Measurements from ENCODE around the gene COL9A2.
"Not testable (repeated sequence)": the region's sequence is repeated elsewhere in the genome, so short reads cannot be mapped to it uniquely, and the experiment has no call there.

Gene COL9A2

DNA sequence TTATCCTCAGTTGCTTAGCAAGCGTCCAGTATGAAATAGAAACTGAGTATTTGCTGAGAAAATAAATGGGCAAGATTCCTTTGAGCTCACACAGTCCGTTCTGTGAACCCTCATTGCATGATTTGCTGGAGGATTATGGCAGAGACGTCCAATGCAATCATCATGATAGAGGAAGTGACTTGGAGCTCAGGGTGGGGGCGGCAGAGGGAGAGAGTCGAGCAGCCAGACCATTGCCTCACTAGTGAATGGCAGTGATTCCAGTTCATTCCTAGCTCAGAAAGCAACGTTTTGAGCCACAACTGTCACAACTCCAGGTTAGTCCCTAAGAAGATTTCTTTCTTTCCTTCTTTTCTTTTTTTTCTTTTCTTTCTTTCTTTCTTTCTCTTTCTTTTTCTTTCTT lies 27.5 kb upstream of the COL9A2 start:
- Mint-ChIP-seq H3K27ac (no peak overlapping the region), H3K4me1 (no peaks in the 10 kb centered on the region), H3K27me3 (ENCODE audit: low read depth, poor library complexity) (peaks cover 48% of the 10 kb centered on the region), H3K4me3 (no peak overlapping the region), H3K36me3 (ENCODE audit: low read depth) (no peaks in the 10 kb centered on the region), H3K9me3 (peaks cover 13% of the 10 kb centered on the region)
- DNase-seq = no peak
- TF ChIP-seq, protein P1, sequence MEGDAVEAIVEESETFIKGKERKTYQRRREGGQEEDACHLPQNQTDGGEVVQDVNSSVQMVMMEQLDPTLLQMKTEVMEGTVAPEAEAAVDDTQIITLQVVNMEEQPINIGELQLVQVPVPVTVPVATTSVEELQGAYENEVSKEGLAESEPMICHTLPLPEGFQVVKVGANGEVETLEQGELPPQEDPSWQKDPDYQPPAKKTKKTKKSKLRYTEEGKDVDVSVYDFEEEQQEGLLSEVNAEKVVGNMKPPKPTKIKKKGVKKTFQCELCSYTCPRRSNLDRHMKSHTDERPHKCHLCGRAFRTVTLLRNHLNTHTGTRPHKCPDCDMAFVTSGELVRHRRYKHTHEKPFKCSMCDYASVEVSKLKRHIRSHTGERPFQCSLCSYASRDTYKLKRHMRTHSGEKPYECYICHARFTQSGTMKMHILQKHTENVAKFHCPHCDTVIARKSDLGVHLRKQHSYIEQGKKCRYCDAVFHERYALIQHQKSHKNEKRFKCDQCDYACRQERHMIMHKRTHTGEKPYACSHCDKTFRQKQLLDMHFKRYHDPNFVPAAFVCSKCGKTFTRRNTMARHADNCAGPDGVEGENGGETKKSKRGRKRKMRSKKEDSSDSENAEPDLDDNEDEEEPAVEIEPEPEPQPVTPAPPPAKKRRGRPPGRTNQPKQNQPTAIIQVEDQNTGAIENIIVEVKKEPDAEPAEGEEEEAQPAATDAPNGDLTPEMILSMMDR (IDR thresholded peaks at IDR 0.05) = no peak

DNA sequence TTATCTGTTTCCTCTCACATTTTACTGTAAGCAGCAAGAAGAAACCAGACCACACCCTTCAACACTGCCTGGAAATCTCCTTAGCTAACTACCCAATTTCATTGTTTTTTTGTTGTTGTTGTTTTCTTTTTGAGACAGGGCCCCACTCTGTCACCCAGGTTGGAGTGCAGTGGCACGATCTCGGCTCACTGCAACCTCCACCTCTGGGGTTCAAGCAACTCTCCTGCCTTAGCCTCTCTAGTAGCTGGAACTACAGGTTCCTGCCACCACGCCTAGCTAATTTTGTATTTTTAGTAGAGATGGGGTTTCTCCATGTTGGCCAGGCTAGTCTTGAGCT lies 25.3 kb upstream of the COL9A2 start:
- not testable (repeated sequence) for H3K4me1 Mint-ChIP-seq; H3K36me3 Mint-ChIP-seq (ENCODE audit: low read depth); H3K27ac Mint-ChIP-seq; H3K4me3 Mint-ChIP-seq; DNase-seq
- Mint-ChIP-seq H3K27me3 (ENCODE audit: low read depth, poor library complexity) (peaks cover 54% of the 10 kb centered on the region), H3K9me3 (peaks cover 13% of the 10 kb centered on the region)

DNA sequence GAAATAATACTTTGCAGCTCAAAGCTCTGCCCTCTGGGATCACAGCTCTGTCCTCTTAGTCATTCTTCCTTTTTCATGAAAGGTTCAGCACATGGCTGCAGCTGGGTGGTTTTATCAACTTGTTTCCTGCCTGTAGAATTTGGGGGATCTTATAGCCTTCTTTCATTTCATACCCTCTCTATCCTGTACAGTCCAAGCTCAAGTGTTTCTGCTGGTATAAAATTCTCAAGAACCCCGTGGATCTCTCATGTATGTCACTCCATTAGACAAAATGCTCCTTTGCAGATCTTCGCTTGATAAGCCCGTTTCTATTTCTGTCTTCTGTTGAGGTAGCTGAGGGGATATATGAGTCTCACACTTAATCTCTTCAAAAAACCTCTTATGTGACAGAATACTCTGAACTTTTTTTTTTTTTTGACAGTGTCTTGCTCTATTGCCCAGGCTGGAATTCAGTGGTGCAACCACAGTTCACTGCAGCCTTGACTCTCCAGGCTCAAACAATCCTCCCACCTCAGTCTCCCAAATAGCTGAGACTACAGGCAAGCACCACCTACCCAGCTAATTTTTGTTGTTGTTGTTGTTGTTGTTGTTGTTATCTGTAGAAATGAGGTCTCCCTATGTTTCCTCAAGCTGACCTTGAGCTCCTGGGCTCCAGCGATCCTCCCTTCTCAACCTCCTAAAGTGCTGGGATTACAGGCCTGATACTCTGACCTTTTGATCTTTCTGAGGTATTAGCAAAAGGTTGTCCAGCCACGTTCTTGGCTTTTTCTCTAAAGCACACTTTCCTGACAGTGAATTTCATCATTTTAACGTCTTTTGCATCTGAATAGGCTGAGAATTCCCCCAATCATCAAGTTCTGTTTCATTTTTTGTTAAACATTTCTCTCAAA lies 24.6 kb upstream of the COL9A2 start:
- Mint-ChIP-seq H3K36me3 (ENCODE audit: low read depth) (no peaks in the 10 kb centered on the region), H3K4me3 (no peak overlapping the region), H3K9me3 (peaks cover 13% of the 10 kb centered on the region), H3K27ac (no peak overlapping the region), H3K4me1 (peaks cover 5% of the 10 kb centered on the region), H3K27me3 (ENCODE audit: low read depth, poor library complexity) (peaks cover 54% of the 10 kb centered on the region)
- DNase-seq = no peak
- TF ChIP-seq, protein P1 (IDR thresholded peaks at IDR 0.05) = no peak

DNA sequence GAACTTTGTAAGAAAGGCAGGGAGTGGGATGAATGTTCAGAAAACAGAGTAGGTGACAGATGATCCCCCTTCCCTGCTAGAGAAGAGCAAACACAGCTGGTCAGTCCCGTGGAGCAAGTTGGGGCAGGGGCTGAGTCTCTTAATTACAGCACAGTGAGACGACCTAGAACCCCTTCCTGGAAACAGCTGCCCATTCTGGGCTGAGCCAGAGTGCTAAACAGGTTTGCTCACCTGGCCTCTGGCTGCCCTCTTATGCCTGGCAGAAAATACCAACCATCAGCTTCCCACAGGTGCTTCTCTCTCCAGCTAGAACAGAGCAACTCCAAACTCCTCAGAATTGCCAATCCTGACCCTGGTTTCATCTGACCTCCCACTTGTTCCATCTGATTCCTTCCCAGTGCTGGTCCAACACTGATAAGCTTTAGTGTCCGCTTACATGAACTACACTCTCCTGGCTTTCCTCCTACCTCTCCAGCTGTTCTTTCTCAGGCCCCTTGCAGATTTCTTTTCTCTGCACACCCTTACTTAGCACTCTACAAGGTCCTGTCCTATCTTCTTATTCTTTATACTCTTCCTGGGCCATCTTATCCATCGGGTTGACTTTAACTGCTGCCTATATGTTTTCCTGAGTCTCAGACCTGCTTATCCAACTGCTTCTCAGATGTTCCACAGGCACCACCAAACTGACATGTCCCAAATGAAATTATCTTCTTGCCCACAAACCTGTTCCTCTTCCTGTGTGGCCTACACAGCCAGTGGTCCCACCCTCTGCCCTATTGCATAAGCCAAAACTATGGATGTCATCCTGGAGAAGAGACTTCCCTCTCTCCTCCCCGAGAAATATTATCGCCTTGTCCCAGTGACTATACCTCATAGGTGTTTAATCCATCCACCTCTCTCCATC lies 22.6 kb upstream of the COL9A2 start:
- no peaks in the 10 kb centered on the region for H3K36me3 Mint-ChIP-seq (ENCODE audit: low read depth)
- TF ChIP-seq, protein P1 (IDR thresholded peaks at IDR 0.05) = no peak
- H3K27me3 Mint-ChIP-seq (ENCODE audit: low read depth, poor library complexity) = peaks cover 48% of the 10 kb centered on the region
- no peak for DNase-seq
- peaks cover 5% of the 10 kb centered on the region for H3K4me1 Mint-ChIP-seq
- no peak overlapping the region for H3K4me3 Mint-ChIP-seq
- no peak overlapping the region for H3K27ac Mint-ChIP-seq
- H3K9me3 Mint-ChIP-seq = peaks cover 13% of the 10 kb centered on the region

DNA sequence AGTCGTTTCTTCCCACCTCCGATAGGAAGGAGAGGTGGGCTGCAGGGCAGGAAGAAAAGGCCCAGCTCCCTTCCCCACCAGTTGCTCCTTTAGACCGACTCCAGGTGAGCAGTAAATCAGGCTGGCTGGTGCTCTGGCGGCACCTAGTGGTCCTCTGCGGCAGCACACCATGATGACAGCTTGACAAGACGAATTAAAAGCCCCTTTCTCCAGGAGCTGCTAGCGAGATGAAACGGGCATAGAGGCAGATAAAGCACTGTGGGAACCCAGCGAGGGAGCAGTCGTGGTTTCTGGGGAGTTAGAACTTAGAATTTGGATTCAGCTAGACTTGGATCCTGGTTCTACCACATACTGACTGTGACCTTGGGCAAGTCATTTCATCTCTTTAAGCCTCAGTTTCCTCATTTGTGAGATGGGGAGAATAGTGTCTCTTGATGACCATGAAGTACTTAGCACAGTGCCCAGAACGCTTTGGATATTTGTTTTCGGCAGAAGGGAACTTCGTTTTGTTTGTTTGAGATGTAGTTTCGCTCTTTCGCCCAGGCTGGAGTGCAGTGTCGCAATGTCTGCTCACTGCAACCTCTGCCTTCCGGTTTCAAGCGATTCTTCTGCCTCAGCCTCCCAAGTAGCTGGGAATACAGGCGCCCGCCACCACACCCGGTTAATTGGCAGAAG lies 21.8 kb upstream of the COL9A2 start:
- DNase-seq = peak; percentile 91
- Mint-ChIP-seq H3K36me3 (ENCODE audit: low read depth) (no peaks in the 10 kb centered on the region), H3K27me3 (ENCODE audit: low read depth, poor library complexity) (peaks cover 43% of the 10 kb centered on the region), H3K4me1 (peaks cover 5% of the 10 kb centered on the region), H3K4me3 (no peak overlapping the region), H3K9me3 (peaks cover 13% of the 10 kb centered on the region), H3K27ac (no peak overlapping the region)
- TF ChIP-seq, protein P1 (IDR thresholded peaks at IDR 0.05) = peak; percentile 98

- H3K27ac Mint-ChIP-seq = no peak overlapping the region
- H3K27me3 Mint-ChIP-seq (ENCODE audit: low read depth, poor library complexity) = peaks cover 38% of the 10 kb centered on the region
- TF ChIP-seq, protein P1 (IDR thresholded peaks at IDR 0.05) = no peak
Observed at GRCh38 chr1:40337443-40337842, 20.4 kb upstream of the COL9A2 start.

More at GRCh38 chr1:40337443-40337842, 20.4 kb upstream of the COL9A2 start:
- Mint-ChIP-seq H3K4me3 (no peak overlapping the region), H3K9me3 (peaks cover 21% of the 10 kb centered on the region), H3K36me3 (ENCODE audit: low read depth) (no peaks in the 10 kb centered on the region), H3K4me1 (peaks cover 5% of the 10 kb centered on the region)
- DNase-seq = no peak

Measured in nephron progenitor cell (in vitro differentiated cells).